Suprapubic skin (tissue), 4 donors: Measurements from ENCODE around the gene ST7.

Experiments
- EP300 ChIP-seq: sonication (generic); formaldehyde crosslinking; IDR thresholded peaks from one replicate; pipeline ENCODE4 v1.6.1; 2017; ENCODE audit warnings: antibody characterized with exemption
- POLR2AphosphoS5 ChIP-seq, 3 donors: sonication (generic); formaldehyde crosslinking; IDR thresholded peaks; one replicate each; pipeline ENCODE4 v1.6.1; 2017; ENCODE audit warnings: antibody characterized with exemption in 3 of 3
- TF ChIP-seq, protein P1 (sequence below), 2 donors: fragments of 200-600 bp in 1 of 2; fragments of 450-650 bp in 1 of 2; sonication (generic) in 1 of 2; IDR thresholded peaks; one replicate each; pipeline ENCODE4 v1.5.1; 2016 to 2019; ENCODE audit warnings: antibody characterized with exemption in 2 of 2, mild to moderate bottlenecking in 1 of 2, moderate library complexity in 1 of 2

DNA sequence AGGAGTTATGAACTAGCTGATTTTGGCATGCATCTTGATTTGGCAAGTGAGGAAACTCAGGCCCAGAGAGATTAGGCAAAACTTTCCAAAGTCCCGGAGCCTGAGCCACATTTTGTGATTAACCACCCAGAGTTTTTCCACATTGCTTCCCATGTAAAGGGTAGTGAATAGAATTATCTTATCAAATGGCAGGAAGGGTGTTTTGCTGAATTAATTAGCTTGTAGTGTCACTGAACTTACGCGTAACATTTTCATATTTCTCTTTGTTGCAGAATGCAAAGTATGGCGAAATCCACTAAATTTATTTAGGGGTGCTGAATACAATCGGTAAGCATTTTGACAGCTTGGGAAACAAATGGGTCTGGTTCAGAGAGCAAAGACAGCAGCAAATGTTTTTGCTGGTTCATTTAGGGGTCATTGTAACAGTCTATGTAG, 176.2 kb downstream of the ST7 start:
- TF ChIP-seq, protein P1, sequence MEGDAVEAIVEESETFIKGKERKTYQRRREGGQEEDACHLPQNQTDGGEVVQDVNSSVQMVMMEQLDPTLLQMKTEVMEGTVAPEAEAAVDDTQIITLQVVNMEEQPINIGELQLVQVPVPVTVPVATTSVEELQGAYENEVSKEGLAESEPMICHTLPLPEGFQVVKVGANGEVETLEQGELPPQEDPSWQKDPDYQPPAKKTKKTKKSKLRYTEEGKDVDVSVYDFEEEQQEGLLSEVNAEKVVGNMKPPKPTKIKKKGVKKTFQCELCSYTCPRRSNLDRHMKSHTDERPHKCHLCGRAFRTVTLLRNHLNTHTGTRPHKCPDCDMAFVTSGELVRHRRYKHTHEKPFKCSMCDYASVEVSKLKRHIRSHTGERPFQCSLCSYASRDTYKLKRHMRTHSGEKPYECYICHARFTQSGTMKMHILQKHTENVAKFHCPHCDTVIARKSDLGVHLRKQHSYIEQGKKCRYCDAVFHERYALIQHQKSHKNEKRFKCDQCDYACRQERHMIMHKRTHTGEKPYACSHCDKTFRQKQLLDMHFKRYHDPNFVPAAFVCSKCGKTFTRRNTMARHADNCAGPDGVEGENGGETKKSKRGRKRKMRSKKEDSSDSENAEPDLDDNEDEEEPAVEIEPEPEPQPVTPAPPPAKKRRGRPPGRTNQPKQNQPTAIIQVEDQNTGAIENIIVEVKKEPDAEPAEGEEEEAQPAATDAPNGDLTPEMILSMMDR (IDR thresholded peaks at IDR 0.05) = no peak
- TF ChIP-seq POLR2AphosphoS5 (IDR thresholded peaks at IDR 0.05) = no peak
- no peak for TF ChIP-seq EP300
